BJ (cell line): Measurements from ENCODE around the gene CCDC97. TPM values are rescaled to one million over a fixed set of nuclear protein-coding genes. Genes with fewer than 3 reads are reported as not detected.
A peak's percentile ranks its signal among the peaks of the same experiment; 100 is the strongest.
"Not testable (repeated sequence)": the region's sequence is repeated elsewhere in the genome, so short reads cannot be mapped to it uniquely, and the experiment has no call there.

Source experiments
- CTCF ChIA-PET: fragments of 350-600 bp; formaldehyde crosslinking; extraction: SDS; loops from one replicate; lab custom pipeline; 2021; ENCODE audit warnings: antibody characterized with exemption, inconsistent platforms; lab: Yijun Ruan, JAX
- POLR2A ChIA-PET: fragments of 300-600 bp; sonication (Branson Sonifier 250); formaldehyde crosslinking; extraction: SDS; loops from one replicate; lab custom pipeline; 2021; ENCODE audit warnings: antibody characterized with exemption; lab: Charles Lee
- DNase-seq: peaks from one replicate; pipeline ENCODE4 v3.0.0-alpha.2; 2011; ENCODE audit warnings: low read depth
- H3K27me3 ChIP-seq: 2 replicates; pipeline ENCODE4 v1.6.0; 2011; ENCODE audit warnings: low read length; ENCODE audit not compliant: control insufficient read depth, insufficient read depth
- H3K36me3 ChIP-seq: 2 replicates; pipeline ENCODE4 v1.5.1; 2011; ENCODE audit warnings: low read length; ENCODE audit not compliant: control insufficient read depth, insufficient read depth
- H3K4me3 ChIP-seq: 2 replicates; pipeline ENCODE4 v1.5.1; 2011; ENCODE audit warnings: low read depth, mild to moderate bottlenecking, control low read depth, low read length
- polyA plus RNA-seq: library from polyadenylated mRNA; depleted of rRNA; stranded (reverse); fragments of >200 nt; gene quantifications from 2 replicates; pipeline ENCODE4 v1.2.3, GENCODE V29; 2011
- TF ChIP-seq, protein P1 (sequence below): IDR thresholded peaks from 2 replicates; pipeline ENCODE4 v1.5.1; 2011; ENCODE audit warnings: low read depth, mild to moderate bottlenecking, control low read depth, inconsistent platforms, low read length, moderate library complexity; ENCODE audit not compliant: insufficient read depth

CCDC97 gene
- polyA plus RNA-seq, 1 experiment: 10.3 TPM

DNA sequence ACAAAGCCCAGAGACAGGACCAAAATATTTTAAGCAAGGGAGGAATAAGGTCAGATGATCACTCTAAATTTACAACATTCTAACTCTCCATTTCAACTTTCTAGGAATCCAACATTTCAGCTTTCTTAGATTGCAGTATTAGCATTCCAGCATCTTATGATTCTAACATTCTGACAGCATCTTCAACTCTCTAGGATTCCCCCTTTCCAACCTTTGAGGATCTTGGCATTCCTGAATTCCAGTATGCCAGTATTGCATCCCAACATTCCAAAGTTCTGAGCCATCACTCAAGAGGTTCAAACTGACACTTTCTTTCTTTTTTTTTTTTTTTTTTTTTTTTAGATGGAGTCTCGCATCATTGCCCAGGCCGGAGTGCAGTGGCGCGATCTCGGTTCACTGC lies 30.0 kb downstream of the CCDC97 start:
- peaks cover 34% of the 10 kb centered on the region for H3K36me3 ChIP-seq

GRCh38 chr19:41341669-41342490 lies 31.9 kb downstream of the CCDC97 start:
- no peak overlapping the region for H3K4me3 ChIP-seq
- TF ChIP-seq, protein P1, sequence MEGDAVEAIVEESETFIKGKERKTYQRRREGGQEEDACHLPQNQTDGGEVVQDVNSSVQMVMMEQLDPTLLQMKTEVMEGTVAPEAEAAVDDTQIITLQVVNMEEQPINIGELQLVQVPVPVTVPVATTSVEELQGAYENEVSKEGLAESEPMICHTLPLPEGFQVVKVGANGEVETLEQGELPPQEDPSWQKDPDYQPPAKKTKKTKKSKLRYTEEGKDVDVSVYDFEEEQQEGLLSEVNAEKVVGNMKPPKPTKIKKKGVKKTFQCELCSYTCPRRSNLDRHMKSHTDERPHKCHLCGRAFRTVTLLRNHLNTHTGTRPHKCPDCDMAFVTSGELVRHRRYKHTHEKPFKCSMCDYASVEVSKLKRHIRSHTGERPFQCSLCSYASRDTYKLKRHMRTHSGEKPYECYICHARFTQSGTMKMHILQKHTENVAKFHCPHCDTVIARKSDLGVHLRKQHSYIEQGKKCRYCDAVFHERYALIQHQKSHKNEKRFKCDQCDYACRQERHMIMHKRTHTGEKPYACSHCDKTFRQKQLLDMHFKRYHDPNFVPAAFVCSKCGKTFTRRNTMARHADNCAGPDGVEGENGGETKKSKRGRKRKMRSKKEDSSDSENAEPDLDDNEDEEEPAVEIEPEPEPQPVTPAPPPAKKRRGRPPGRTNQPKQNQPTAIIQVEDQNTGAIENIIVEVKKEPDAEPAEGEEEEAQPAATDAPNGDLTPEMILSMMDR: no peak
- no peak for DNase-seq
- CTCF ChIA-PET: no interaction called here
- H3K27me3 ChIP-seq: no peaks in the 10 kb centered on the region
- H3K36me3 ChIP-seq: peaks cover 33% of the 10 kb centered on the region
- POLR2A ChIA-PET: no interaction called here

More for the DNA sequence above, 30.0 kb downstream of the CCDC97 start:
- Histone ChIP-seq H3K27me3 (no peaks in the 10 kb centered on the region), H3K4me3 (no peak overlapping the region)
- TF ChIP-seq, protein P1: no peak
- ChIA-PET CTCF (no interaction called here), POLR2A (no interaction called here)
- DNase-seq: no peak

- ChIA-PET POLR2A (no interaction called here), CTCF (no interaction called here)
- no peaks in the 10 kb centered on the region for H3K27me3 ChIP-seq
- TF ChIP-seq, protein P1: no peak
- no peak overlapping the region for H3K4me3 ChIP-seq
- H3K36me3 ChIP-seq: peaks cover 33% of the 10 kb centered on the region
- no peak for DNase-seq
These were observed 34.2 kb downstream of the CCDC97 start for GRCh38 chr19:41344162-41344561.

GRCh38 chr19:41346916-41347315 lies 36.9 kb downstream of the CCDC97 start:
- POLR2A ChIA-PET, DNase-seq: not testable (repeated sequence)
- CTCF ChIA-PET: interaction anchor here (0.6 to 0.9 kb wide), 2 partner anchors 9 to 16 kb away, joined by 3 read pairs; no protein-coding TSS in a partner anchor

DNA sequence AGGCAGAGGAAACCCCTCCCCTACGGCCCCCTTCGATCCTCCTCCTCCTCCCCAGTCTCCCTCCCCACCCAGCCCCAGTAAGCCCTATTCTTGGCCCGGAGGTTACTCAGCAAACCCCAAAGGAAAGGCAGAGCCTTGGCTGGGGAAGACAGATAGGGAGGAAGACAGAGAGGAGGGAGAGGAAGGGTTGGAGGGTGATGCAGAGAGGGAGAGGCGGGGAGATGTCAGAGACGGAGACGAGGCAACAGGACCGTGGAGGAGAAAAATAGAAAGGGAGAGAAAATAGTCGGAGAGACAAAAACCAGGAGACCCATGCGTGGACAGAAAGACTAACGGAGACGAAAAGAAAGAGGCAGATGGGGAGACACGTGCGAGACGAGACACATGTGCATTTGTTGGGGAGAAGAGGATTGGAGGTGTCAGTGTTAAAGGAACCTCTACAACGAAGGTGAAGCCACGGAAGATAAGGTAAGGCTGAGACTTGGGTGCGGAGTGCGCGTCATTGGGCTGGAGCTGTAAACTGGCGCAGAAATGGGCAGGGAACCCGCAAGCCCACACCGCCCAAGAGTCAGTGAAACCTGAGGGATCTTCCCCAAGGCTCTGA lies 40.9 kb downstream of the CCDC97 start:
- H3K36me3 ChIP-seq: peaks cover 4% of the 10 kb centered on the region
- DNase-seq: no peak
- TF ChIP-seq, protein P1: no peak
- peak overlapping the region; percentile 96 for H3K4me3 ChIP-seq
- ChIA-PET POLR2A (interaction anchor here (0.6 kb wide), 1 partner anchor 26 kb away, joined by 4 read pairs; no protein-coding TSS in a partner anchor), CTCF (interaction anchor here (1.3 to 6.4 kb wide), 6 partner anchors 15 to 143 kb away, joined by 4 to 69 read pairs (median 12); partner anchors contain the start of gene B3GNT8)
- no peaks in the 10 kb centered on the region for H3K27me3 ChIP-seq

More at GRCh38 chr19:41346916-41347315, 36.9 kb downstream of the CCDC97 start:
- not testable (repeated sequence) for H3K4me3 ChIP-seq, H3K27me3 ChIP-seq
- H3K36me3 ChIP-seq: peaks cover 26% of the 10 kb centered on the region
